Measurements from ENCODE around the gene TBX5. TPM values are rescaled to one million over a fixed set of nuclear protein-coding genes. Genes with fewer than 3 reads are reported as not detected.

TBX5 gene
- polyA plus RNA-seq, 3 donors: not detected

DNA sequence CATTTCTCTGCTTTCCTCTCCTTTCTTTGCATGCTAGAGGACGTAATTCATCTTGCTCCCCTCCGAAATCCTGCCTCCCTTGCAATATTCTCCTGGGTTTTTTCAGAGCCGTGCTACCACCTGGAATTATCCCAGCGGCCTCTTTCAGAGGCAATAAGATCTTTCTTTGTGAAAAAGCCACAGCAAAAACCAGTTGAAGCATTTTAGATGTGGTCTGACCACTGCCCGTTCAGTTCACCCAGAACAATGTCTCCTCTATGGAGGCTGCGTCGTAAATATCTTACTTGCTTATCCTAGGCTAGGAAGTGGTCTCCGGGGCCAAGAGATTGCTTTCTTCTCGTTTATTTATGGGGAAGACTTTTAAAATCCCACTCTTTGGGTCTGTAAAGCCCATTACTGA lies 85.8 kb downstream of the TBX5 start:
- peaks cover 0 to 5% (median 1%) of the 10 kb centered on the region in 3 donors for H3K27me3 Mint-ChIP-seq (ENCODE audit: low read depth in 3 of 3)
- H3K27ac ChIP-seq (ENCODE audit: low read depth in 1 of 2, low read length in 2 of 2): no peak overlapping the region
- TF ChIP-seq, protein P1, sequence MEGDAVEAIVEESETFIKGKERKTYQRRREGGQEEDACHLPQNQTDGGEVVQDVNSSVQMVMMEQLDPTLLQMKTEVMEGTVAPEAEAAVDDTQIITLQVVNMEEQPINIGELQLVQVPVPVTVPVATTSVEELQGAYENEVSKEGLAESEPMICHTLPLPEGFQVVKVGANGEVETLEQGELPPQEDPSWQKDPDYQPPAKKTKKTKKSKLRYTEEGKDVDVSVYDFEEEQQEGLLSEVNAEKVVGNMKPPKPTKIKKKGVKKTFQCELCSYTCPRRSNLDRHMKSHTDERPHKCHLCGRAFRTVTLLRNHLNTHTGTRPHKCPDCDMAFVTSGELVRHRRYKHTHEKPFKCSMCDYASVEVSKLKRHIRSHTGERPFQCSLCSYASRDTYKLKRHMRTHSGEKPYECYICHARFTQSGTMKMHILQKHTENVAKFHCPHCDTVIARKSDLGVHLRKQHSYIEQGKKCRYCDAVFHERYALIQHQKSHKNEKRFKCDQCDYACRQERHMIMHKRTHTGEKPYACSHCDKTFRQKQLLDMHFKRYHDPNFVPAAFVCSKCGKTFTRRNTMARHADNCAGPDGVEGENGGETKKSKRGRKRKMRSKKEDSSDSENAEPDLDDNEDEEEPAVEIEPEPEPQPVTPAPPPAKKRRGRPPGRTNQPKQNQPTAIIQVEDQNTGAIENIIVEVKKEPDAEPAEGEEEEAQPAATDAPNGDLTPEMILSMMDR (IDR thresholded peaks at IDR 0.05): no peak
- no peaks in the 10 kb centered on the region for H3K36me3 ChIP-seq (replicated peaks in 1 of 2; ENCODE audit: control insufficient read depth in 1 of 2, insufficient read depth in 2 of 2, low read length in 2 of 2)
- no peaks in the 10 kb centered on the region for H4K20me1 ChIP-seq (ENCODE audit: insufficient read depth, low read length)
- no peaks in the 10 kb centered on the region for H3K27me3 ChIP-seq (ENCODE audit: control insufficient read depth in 2 of 2, insufficient read depth in 2 of 2, low read length in 2 of 2)
- no peak overlapping the region for H3K4me3 Mint-ChIP-seq
- no peak for DNase-seq
- H3K4me1 Mint-ChIP-seq: no peaks in the 10 kb centered on the region
- no peaks in the 10 kb centered on the region for H3K9me3 ChIP-seq (replicated peaks in 1 of 2; ENCODE audit: control insufficient read depth in 1 of 2, insufficient read depth in 1 of 2, low read length in 2 of 2)
- H3K36me3 Mint-ChIP-seq: no peaks in the 10 kb centered on the region
- H3K79me2 ChIP-seq (ENCODE audit: insufficient read depth, low read length): no peaks in the 10 kb centered on the region
- H3K27ac Mint-ChIP-seq: no peak overlapping the region
- peaks cover 0 to 4% (median 0%) of the 10 kb centered on the region in 7 donors for H3K9me3 Mint-ChIP-seq
- no peak overlapping the region for H3K9ac ChIP-seq (ENCODE audit: insufficient read depth, low read length, poor library complexity, severe bottlenecking)
- WGBS (ENCODE audit: insufficient coverage): 54% methylated on average over 6 of the region's 9 CpGs
- no peak overlapping the region for H3K4me3 ChIP-seq (replicated peaks in 1 of 3; ENCODE audit: low read depth in 2 of 3, low read length in 3 of 3)
- no peak overlapping the region for H2AFZ ChIP-seq (ENCODE audit: insufficient read depth, low read depth, low read length, poor library complexity, severe bottlenecking)
- no peak overlapping the region for H3K4me2 ChIP-seq (replicated peaks; ENCODE audit: extremely low read depth, low read length, poor library complexity, severe bottlenecking)
- no peaks in the 10 kb centered on the region for H3K4me1 ChIP-seq (ENCODE audit: control insufficient read depth in 1 of 2, insufficient read depth in 2 of 2, low read length in 2 of 2)
- intact Hi-C loops (cut with micrococcal nuclease): no loop called here

DNA sequence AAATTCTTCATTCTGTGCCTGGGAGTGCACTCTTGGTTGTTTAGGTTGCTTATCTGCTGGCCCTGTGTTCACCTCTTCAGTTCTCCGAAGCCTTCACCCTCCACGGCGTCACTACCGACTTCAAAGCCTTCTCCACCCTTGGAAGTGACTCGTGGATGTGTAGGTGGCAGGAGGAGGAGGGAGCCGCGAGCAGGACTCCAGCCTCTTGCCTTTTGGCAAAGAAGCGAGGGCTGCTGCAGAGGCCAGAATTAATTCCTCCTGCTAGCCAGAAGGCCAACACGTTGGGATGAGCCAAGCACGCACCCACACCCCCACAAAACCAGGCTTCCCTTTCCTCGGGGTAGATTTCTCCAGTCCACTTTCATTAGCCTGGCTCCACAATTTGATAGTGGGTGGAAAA lies 86.5 kb downstream of the TBX5 start:
- Histone ChIP-seq H3K36me3 (replicated peaks in 1 of 2; ENCODE audit: control insufficient read depth in 1 of 2, insufficient read depth in 2 of 2, low read length in 2 of 2) (no peaks in the 10 kb centered on the region), H2AFZ (ENCODE audit: insufficient read depth, low read depth, low read length, poor library complexity, severe bottlenecking) (no peak overlapping the region), H3K27ac (ENCODE audit: low read depth in 1 of 2, low read length in 2 of 2) (no peak overlapping the region), H3K4me2 (replicated peaks; ENCODE audit: extremely low read depth, low read length, poor library complexity, severe bottlenecking) (no peak overlapping the region), H3K9me3 (replicated peaks in 1 of 2; ENCODE audit: control insufficient read depth in 1 of 2, insufficient read depth in 1 of 2, low read length in 2 of 2) (no peaks in the 10 kb centered on the region), H3K4me3 (replicated peaks in 1 of 3; ENCODE audit: low read depth in 2 of 3, low read length in 3 of 3) (no peak overlapping the region), H3K27me3 (ENCODE audit: control insufficient read depth in 2 of 2, insufficient read depth in 2 of 2, low read length in 2 of 2) (no peaks in the 10 kb centered on the region), H4K20me1 (ENCODE audit: insufficient read depth, low read length) (no peaks in the 10 kb centered on the region), H3K79me2 (ENCODE audit: insufficient read depth, low read length) (no peaks in the 10 kb centered on the region), H3K9ac (ENCODE audit: insufficient read depth, low read length, poor library complexity, severe bottlenecking) (no peak overlapping the region), H3K4me1 (ENCODE audit: control insufficient read depth in 1 of 2, insufficient read depth in 2 of 2, low read length in 2 of 2) (no peaks in the 10 kb centered on the region)
- Mint-ChIP-seq H3K4me1 (no peaks in the 10 kb centered on the region), H3K27ac (no peak overlapping the region), H3K9me3 (peaks cover 0 to 4% (median 0%) of the 10 kb centered on the region in 7 donors), H3K27me3 (ENCODE audit: low read depth in 3 of 3) (peaks cover 0 to 4% (median 1%) of the 10 kb centered on the region in 3 donors), H3K36me3 (no peaks in the 10 kb centered on the region), H3K4me3 (no peak overlapping the region)
- DNase-seq: no peak
- intact Hi-C loops (cut with micrococcal nuclease): no loop called here
- WGBS (ENCODE audit: insufficient coverage): no CpG with 5 or more reads among the region's 11 CpGs
- TF ChIP-seq, protein P1 (IDR thresholded peaks at IDR 0.05): no peak
